ENCODE data around the gene SLC4A2. TPM values are rescaled to one million over a fixed set of nuclear protein-coding genes. Genes with fewer than 3 reads are reported as not detected.

The SLC4A2 gene
- total and polyA plus RNA-seq, 8 donors: 81.7 to 205 (median 104) TPM

- no peak overlapping the region for H3K27ac ChIP-seq
- ATAC-seq: no peak
- H3K36me3 ChIP-seq: peaks cover 0 to 94% of the 10 kb centered on the region in 2 donors
- H3K27me3 ChIP-seq: no peaks in the 10 kb centered on the region
- H3K4me1 ChIP-seq: peaks cover 10 to 14% of the 10 kb centered on the region in 2 donors
- no peak overlapping the region for H3K4me3 ChIP-seq
- no peak for TF ChIP-seq CTCF (IDR thresholded peaks at IDR 0.05)
- DNase-seq: no peak
- intact Hi-C loops (cut with DNase I): loop anchor here in 1 of 2 donors (5.0 kb wide), 1 partner anchor 180 kb away; no protein-coding TSS in a partner anchor
- no peaks in the 10 kb centered on the region for H3K9me3 ChIP-seq
Observed at GRCh38 chr7:151122796-151123157, 63.4 kb downstream of the SLC4A2 start.

DNA sequence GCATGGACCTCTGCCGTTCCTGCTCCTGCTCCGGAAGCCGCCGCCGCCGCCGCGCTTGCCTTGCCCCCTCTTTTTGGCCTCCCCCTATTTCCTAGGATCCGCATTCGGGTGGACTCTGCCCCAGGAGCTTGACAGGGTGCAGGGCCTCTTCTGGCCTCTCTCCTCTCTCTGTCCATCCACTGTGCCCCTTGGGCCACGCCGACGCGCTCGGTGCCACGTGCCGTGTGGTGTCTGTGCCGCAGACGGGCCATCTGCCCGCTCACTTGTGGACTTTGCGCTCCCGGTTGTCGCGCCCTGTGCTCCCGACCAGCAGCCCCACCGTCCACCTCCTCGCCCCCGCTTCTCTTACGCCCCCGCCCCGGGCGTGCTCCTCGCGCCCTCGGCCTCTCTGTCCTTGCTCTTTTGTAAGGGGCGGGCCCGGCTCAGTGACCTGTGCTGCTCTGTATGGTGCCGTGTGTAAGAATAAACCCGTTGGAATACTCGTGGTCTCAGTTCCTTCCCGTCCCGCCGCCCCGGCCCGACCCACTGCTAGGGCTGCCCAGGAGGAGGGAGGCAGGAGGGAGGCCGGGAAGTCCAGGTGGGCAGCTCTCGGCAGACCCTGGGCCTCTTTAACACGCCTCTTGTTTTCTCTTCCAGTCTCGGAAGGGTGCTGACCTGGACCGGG lies 63.9 kb downstream of the SLC4A2 start:
- intact Hi-C loops (cut with DNase I): loop anchor here in 1 of 2 donors (5.0 kb wide), 1 partner anchor 179 kb away; no protein-coding TSS in a partner anchor
- ATAC-seq: no peak
- peak in 1 of 4 donors; percentile 78 for DNase-seq
- Histone ChIP-seq H3K36me3 (peaks cover 0 to 94% of the 10 kb centered on the region in 2 donors), H3K27me3 (no peaks in the 10 kb centered on the region), H3K27ac (no peak overlapping the region), H3K4me1 (peaks cover 10 to 14% of the 10 kb centered on the region in 2 donors), H3K9me3 (no peaks in the 10 kb centered on the region), H3K4me3 (no peak overlapping the region)
- no peak for TF ChIP-seq CTCF (IDR thresholded peaks at IDR 0.05)

- ATAC-seq: peak; percentile 95
Observed at GRCh38 chr7:151123822-151124464, 64.6 kb downstream of the SLC4A2 start.

GRCh38 chr7:151124481-151124880 lies 65.1 kb downstream of the SLC4A2 start:
- Histone ChIP-seq H3K4me1 (peaks cover 10 to 14% of the 10 kb centered on the region in 2 donors), H3K4me3 (no peak overlapping the region), H3K36me3 (peaks cover 0 to 94% of the 10 kb centered on the region in 2 donors), H3K27ac (no peak overlapping the region), H3K27me3 (no peaks in the 10 kb centered on the region), H3K9me3 (no peaks in the 10 kb centered on the region)
- ATAC-seq (no peak), DNase-seq (peak in 1 of 4 donors; percentile 58)
- no peak for TF ChIP-seq CTCF (IDR thresholded peaks at IDR 0.05)
- intact Hi-C loops (cut with DNase I): loop anchor here in 1 of 2 donors (5.0 kb wide), 1 partner anchor 178 kb away; no protein-coding TSS in a partner anchor

More at GRCh38 chr7:151123822-151124464, 64.6 kb downstream of the SLC4A2 start:
- H3K4me1 ChIP-seq: peaks cover 10 to 14% of the 10 kb centered on the region in 2 donors
- peak; percentile 96 for TF ChIP-seq CTCF (IDR thresholded peaks at IDR 0.05)
- DNase-seq: peak; percentile 75 to 93 (median 90)
- no peaks in the 10 kb centered on the region for H3K9me3 ChIP-seq
- H3K36me3 ChIP-seq: peaks cover 0 to 94% of the 10 kb centered on the region in 2 donors
- intact Hi-C loops (cut with DNase I): loop anchor here in 1 of 2 donors (5.0 kb wide), 1 partner anchor 178 kb away; no protein-coding TSS in a partner anchor
- H3K4me3 ChIP-seq: no peak overlapping the region
- H3K27me3 ChIP-seq: no peaks in the 10 kb centered on the region
- no peak overlapping the region for H3K27ac ChIP-seq

- Histone ChIP-seq H3K27me3 (no peaks in the 10 kb centered on the region), H3K9me3 (no peaks in the 10 kb centered on the region), H3K4me3 (no peak overlapping the region), H3K4me1 (peaks cover 10 to 14% of the 10 kb centered on the region in 2 donors), H3K27ac (no peak overlapping the region), H3K36me3 (peaks cover 0 to 94% of the 10 kb centered on the region in 2 donors)
- DNase-seq (peak in 1 of 4 donors; percentile 43), ATAC-seq (no peak)
- intact Hi-C loops (cut with DNase I): loop anchor here in 1 of 2 donors (5.0 kb wide), 2 partner anchors 47 to 177 kb away; no protein-coding TSS in a partner anchor
- TF ChIP-seq CTCF (IDR thresholded peaks at IDR 0.05): no peak
Observed at GRCh38 chr7:151124899-151125399, 65.6 kb downstream of the SLC4A2 start.
